AG04449 (cell line): ENCODE data around the gene ALOX5AP.

ENCODE experiments used
- CTCF ChIA-PET: fragments of 350-600 bp; formaldehyde crosslinking; extraction: SDS; loops from one replicate; lab custom pipeline; 2021; ENCODE audit warnings: antibody characterized with exemption; lab: Yijun Ruan, JAX
- POLR2A ChIA-PET: fragments of 400-600, 350-600 bp; formaldehyde crosslinking; extraction: SDS; loops from one replicate; lab custom pipeline; 2020; ENCODE audit warnings: antibody characterized with exemption, inconsistent platforms; lab: Yijun Ruan, JAX
- DNase-seq: peaks from one replicate; pipeline ENCODE4 v3.0.0-alpha.2; 2010; ENCODE audit warnings: low read depth, low spot score
- H3K4me3 ChIP-seq: 2 replicates; pipeline ENCODE4 v1.5.1; 2011; ENCODE audit warnings: low read depth, mild to moderate bottlenecking, control low read depth, low read length
- CTCF ChIP-seq: IDR thresholded peaks from one replicate; pipeline ENCODE4 v1.5.1; 2011; ENCODE audit warnings: mild to moderate bottlenecking, moderate library complexity, low read length, control low read depth, inconsistent platforms; ENCODE audit not compliant: insufficient read depth; ENCODE audit errors: missing control alignments

ALOX5AP gene

GRCh38 chr13:30780338-30780981, 45.1 kb downstream of the ALOX5AP start:
- no peak for TF ChIP-seq CTCF
- no peak overlapping the region for H3K4me3 ChIP-seq
- DNase-seq, result no peak
- ChIA-PET POLR2A (no interaction called here), CTCF (interaction anchor here (1.3 kb wide), 1 partner anchor 12 kb away, joined by 6 read pairs; no protein-coding TSS in a partner anchor)

DNA sequence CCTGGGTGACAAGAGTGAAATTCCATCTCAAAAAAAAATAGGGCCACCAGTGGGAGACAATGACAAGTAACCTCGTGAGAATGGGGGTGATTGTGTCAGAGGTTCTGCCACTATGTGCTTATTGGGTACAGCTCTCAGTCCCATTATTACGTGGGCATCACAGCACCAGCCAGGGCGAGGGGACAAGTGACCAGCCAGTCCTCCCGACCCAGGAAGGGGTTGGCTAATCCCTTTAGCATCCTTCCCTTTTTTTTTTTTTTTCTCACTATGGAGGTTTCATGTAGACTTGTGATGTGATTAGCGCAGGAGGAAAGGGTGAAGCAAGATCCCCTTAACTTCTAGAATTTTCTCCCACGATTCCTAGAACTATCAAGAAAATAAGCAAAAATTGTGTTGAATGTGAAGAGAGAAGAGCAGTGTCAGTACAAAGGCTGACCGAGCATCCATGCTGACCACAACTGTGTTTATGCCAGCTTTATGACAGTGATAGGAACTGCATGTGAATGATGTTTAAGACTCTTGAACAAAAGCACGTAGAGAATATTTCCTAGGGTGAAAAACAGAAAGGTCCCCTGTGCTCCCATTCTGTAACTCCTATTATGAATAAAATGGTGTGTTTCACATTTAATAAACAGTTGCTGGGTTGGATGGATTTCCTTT, 50.0 kb downstream of the ALOX5AP start:
- no peak for TF ChIP-seq CTCF
- CTCF ChIA-PET, result no interaction called here
- DNase-seq, result no peak
- no peak overlapping the region for H3K4me3 ChIP-seq
- POLR2A ChIA-PET, result no interaction called here

DNA sequence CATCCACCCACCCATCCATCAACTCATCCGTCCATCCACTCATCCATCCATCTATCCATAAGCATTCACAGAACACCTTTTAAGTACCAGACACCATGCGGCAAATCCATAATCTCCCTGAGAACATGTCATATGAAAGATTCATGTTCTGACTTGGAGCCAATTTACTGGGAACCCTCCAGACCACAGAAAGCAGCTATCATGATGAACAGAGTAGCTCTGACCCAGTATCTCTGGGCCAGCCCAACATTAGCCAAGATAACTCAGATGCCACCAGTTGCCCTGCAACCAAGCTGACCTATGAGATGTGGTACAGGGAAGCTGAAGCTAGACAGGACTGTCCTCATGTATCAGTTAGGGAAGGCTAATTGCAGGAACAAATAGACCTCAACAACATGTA, 51.3 kb downstream of the ALOX5AP start:
- ChIA-PET POLR2A (interaction anchor here (0.6 kb wide), 1 partner anchor 9 kb away, joined by 4 read pairs; no protein-coding TSS in a partner anchor), CTCF (interaction anchor here (1.1 to 1.8 kb wide), 2 partner anchors 10 to 16 kb away, joined by 3 to 4 read pairs; no protein-coding TSS in a partner anchor)
- no peak for DNase-seq

DNA sequence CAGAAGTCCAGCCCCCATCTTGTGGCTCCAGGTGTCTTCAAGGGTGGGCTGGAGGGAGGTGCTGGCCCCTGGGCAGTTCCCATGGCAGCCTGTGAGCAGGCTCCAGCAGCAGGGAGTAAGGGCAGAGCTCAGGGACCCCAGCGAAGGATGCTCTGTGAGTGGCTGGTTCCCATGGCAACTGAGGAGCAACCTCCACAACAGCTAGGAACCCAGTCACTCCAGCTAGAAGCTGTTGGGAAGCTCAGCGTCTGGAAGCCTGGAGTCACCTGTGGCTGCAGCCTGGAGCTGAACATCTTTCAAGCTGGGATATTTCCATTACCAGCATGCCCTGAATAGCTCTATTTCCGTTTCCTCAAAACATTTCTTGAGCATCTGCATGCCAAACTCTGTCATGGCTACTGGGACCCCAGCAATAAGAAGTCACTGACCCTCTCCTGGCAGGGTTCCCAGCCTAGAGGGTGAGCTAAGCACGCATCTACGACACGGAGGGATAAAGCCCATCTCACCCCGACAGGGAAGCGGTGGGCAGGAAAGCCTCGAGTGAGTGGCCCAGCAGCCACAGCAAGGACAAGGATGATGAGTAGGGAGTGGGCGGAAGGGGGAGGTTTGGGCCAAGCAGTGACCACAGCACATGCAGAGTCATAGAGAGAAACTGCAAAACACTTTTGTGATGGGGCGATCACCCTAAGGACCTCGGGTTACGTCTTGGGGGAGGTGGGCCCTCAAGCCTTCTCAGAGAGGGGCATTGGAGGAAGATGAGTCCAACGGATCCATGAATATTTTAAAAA, 52.6 kb downstream of the ALOX5AP start:
- ChIA-PET POLR2A (no interaction called here), CTCF (interaction anchor here (1.2 to 2.6 kb wide), 3 partner anchors 9 to 44 kb away, joined by 3 to 10 read pairs (median 4); no protein-coding TSS in a partner anchor)
- no peak for DNase-seq
- no peak overlapping the region for H3K4me3 ChIP-seq
- no peak for TF ChIP-seq CTCF

More for the DNA sequence above, 51.3 kb downstream of the ALOX5AP start:
- no peak for TF ChIP-seq CTCF
- H3K4me3 ChIP-seq, result no peak overlapping the region

GRCh38 chr13:30789166-30789862, 54.0 kb downstream of the ALOX5AP start:
- no peak for DNase-seq
- no peak overlapping the region for H3K4me3 ChIP-seq
- TF ChIP-seq CTCF, result no peak
- CTCF ChIA-PET, result interaction anchor here (0.7 to 2.6 kb wide), 5 partner anchors 11 to 173 kb away, joined by 3 to 10 read pairs (median 3); no protein-coding TSS in a partner anchor
- POLR2A ChIA-PET, result interaction anchor here (1.0 kb wide), 1 partner anchor 45 kb away, joined by 4 read pairs; no protein-coding TSS in a partner anchor
